ENCODE data around the gene THAP4.

GRCh38 chr2:241539616-241540374 is 97.2 kb downstream of the THAP4 start:
- TF ChIP-seq CTCF (optimal IDR thresholded peaks at IDR 0.05 in 1 of 3, IDR thresholded peaks at IDR 0.05 in 1 of 3, conservative IDR thresholded peaks at IDR 0.05 in 1 of 3; ENCODE audit: extremely low read depth in 1 of 3, insufficient read depth in 2 of 3, low read length in 3 of 3) (no peak), EZH2 (IDR thresholded peaks at IDR 0.05; ENCODE audit: low read length) (no peak)

All from keratinocyte (primary cell).